Gastroesophageal sphincter (tissue), 3 donors: ENCODE measurements around the gene CFTR.

Source experiments
- EP300 ChIP-seq: sonication (generic); formaldehyde crosslinking; IDR thresholded peaks from one replicate; pipeline ENCODE4 v1.6.1; 2017; ENCODE audit warnings: antibody characterized with exemption, mild to moderate bottlenecking
- POLR2A ChIP-seq, 2 donors: fragments of 450-650 bp; IDR thresholded peaks; one replicate each; pipeline ENCODE4 v1.6.1; 2017; ENCODE audit warnings: antibody characterized with exemption in 2 of 2, mild to moderate bottlenecking in 2 of 2, moderate library complexity in 1 of 2
- TF ChIP-seq, protein P1 (sequence below), 4 experiments: fragments of 200-600 bp in 2 of 4; fragments of 450-650 bp in 2 of 4; sonication (generic) in 1 of 4; IDR thresholded peaks; one replicate each; pipeline ENCODE4 v1.5.1; 2017 to 2019; ENCODE audit warnings: antibody characterized with exemption in 4 of 4, mild to moderate bottlenecking in 2 of 4, moderate library complexity in 2 of 4

DNA sequence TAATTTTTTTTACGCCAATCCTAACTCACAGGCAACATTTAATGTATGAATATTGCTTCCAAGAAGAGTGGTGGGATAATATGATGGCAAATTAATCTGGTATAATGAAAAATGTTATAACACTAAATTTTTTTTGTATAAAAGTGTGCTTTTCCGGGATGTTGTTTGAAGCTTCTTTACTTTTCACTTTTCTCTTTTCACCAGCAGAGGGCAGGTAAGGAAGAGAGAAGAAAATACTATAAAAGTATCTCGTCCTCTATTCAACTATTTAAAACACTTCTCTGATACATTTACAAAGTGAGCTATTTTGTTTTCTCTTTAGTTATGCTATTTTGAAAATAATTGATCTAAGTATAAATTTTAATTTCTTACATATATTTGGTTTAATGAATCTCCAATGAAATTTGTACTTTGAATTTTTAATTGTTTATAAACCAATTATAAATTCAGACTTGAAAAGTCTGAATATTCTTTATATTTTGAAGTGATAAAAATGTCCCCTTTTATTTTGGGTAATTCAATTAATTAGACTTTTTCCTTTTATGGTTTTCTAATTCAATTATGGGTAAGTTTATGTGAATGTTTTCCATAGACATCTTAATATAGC lies 20.7 kb upstream of the CFTR start:
- TF ChIP-seq, protein P1, sequence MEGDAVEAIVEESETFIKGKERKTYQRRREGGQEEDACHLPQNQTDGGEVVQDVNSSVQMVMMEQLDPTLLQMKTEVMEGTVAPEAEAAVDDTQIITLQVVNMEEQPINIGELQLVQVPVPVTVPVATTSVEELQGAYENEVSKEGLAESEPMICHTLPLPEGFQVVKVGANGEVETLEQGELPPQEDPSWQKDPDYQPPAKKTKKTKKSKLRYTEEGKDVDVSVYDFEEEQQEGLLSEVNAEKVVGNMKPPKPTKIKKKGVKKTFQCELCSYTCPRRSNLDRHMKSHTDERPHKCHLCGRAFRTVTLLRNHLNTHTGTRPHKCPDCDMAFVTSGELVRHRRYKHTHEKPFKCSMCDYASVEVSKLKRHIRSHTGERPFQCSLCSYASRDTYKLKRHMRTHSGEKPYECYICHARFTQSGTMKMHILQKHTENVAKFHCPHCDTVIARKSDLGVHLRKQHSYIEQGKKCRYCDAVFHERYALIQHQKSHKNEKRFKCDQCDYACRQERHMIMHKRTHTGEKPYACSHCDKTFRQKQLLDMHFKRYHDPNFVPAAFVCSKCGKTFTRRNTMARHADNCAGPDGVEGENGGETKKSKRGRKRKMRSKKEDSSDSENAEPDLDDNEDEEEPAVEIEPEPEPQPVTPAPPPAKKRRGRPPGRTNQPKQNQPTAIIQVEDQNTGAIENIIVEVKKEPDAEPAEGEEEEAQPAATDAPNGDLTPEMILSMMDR (IDR thresholded peaks at IDR 0.05), result peak; percentile 42 to 62 (median 58)
- TF ChIP-seq POLR2A (IDR thresholded peaks at IDR 0.05), result no peak
- no peak for TF ChIP-seq EP300
